GM12872 (cell line): ENCODE measurements around the gene CFAP20DC.

Experiments used
- TF ChIP-seq, protein P1 (sequence below): IDR thresholded peaks from 3 replicates; pipeline ENCODE4 v1.5.1; 2011; ENCODE audit warnings: low read depth, mild to moderate bottlenecking, low read length, moderate library complexity; ENCODE audit not compliant: insufficient read depth

Gene CFAP20DC

DNA sequence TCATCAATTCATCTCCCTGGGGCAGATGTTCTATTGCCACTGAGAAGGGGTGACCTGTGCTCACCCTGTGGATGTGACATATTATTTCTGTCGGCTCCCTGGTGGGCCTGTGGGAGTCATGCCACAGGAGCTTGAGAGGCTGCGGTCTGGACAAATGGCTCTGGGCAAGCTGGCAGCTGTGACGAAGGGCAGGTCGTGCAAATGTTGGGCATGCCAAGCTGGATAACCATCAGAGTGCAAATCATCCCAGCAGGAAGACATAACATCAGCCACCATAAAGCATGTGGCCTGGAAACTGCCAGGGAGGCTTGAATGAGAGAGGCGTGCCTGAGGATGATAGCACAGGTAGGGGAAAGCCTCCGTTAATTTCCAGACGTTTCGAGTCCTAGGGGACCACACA lies 338.0 kb downstream of the CFAP20DC start:
- TF ChIP-seq, protein P1, sequence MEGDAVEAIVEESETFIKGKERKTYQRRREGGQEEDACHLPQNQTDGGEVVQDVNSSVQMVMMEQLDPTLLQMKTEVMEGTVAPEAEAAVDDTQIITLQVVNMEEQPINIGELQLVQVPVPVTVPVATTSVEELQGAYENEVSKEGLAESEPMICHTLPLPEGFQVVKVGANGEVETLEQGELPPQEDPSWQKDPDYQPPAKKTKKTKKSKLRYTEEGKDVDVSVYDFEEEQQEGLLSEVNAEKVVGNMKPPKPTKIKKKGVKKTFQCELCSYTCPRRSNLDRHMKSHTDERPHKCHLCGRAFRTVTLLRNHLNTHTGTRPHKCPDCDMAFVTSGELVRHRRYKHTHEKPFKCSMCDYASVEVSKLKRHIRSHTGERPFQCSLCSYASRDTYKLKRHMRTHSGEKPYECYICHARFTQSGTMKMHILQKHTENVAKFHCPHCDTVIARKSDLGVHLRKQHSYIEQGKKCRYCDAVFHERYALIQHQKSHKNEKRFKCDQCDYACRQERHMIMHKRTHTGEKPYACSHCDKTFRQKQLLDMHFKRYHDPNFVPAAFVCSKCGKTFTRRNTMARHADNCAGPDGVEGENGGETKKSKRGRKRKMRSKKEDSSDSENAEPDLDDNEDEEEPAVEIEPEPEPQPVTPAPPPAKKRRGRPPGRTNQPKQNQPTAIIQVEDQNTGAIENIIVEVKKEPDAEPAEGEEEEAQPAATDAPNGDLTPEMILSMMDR, result no peak

DNA sequence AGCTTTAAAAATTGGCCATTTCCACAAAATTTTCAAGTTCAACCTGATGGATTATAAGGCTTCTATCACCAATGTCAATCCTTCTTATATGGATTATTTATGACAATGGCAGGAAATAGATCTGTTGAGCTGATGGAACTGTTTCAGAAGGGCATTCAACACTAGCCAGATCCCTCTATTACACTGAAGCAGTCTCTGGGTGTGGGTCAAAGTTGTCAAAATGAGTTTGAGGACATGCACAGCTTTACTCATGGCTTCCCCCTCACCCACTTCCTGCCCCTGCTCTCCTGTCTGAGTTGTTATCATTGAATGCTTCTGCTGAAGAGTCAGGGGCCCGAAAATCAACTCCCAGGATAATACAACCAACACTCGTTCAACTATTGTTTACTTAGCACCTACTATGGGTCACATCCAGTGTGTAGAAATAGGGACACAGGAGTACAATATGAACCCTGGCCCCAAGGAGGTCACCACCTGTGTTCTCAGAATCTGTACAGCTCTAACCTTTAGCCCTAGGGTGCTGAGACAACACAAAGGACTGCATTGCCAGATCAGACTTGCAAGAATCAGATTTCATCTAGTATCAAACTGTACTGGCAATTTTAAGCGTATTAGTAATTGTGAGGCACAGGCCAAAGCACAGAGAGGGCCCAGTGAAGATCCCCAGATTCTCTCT lies 341.6 kb downstream of the CFAP20DC start:
- TF ChIP-seq, protein P1, result no peak

DNA sequence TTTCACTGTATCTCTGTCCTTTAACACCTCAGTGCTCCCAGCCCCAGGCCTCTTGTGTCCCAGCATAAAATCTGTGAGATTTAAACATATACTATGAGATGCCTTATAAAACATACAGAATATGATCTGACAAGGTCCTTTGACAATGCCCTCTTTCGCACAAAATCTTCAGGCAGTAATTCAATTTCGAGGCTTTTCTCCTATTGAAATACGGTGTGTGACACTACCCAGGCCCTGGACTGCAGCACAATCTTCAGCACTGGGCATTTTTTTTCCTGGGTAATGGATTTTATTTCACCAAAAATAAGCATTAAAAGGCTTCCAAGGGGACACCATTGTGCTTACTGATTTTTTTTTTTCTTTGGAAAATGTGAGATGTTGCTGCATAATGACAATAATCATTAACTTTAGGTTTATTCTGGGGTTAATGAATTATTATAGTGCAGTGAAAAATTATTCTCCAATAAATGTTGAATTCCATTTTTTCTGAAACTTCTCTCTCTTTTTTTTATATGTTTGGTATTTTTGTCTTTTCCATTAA lies 342.4 kb downstream of the CFAP20DC start:
- TF ChIP-seq, protein P1, result no peak

DNA sequence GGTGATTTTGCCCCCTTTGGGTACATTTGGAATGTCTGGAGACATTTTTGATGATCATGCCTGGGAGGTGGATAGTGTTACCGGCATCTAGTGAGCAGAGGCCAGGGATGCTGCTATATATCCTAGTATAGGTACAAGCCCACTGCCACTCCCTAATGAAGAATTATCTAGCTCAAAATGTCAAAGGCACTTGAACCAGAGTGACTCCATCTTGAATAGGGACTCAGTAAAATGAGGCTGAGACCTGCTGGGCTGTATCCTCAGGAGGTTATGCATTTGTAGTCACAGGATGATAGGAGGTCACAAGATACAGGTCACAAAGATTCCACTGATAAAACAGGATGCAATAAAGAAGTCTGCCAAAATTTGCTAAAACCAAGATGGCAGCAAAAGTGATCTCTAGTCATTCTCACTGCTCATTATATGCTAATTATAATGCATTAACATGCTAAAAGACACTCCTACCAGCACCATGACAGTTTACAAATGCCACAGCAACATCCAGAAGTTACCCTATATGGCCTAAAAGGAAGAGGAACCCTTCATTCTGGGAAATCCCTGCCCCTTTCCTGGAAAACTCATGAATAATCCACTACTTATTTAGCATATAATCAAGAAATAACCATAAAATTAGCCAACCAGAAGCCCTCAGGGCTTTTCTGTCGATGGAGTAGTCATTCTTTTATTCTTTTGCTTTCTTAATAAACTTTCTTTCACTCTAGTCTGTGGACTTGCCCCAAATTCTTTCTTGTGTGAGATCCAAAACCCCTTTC lies 343.2 kb downstream of the CFAP20DC start:
- TF ChIP-seq, protein P1, result no peak

DNA sequence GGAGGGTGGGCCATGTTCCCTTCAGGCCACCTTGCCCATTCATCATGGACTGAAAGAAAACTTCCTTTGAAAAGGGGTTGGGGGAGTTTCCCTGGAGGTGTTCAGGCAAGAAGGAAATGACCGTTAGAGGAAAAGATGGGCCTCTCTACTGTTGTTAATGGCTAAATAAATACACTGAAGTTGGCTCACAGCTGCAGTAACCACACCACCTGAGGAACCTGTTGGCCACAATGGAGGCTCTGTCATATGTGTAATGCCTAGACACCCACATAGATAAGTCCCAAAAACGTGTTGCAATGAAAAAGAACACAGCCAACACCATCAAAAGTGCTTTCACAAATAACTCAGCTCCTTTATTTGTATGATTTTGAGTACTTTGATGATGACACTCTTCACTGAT lies 345.1 kb downstream of the CFAP20DC start:
- TF ChIP-seq, protein P1, result no peak

DNA sequence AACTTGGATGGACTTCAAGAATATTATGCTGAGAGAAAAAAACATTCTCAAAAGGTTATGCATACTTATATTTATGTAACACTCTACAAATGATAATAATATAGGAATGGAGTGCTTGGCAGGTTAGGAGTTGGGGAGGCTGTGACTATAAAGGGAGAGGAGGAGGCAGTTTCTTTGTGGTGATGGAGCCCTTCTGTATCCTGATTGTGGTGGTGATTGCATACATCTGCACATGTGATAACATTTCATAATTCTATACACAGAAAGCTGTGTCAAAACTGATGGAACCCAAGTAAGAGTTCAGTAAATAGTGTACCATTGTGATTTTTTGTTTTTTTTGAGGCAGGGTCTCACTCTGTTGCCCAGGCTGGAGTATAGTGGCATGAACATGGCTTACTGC lies 351.6 kb downstream of the CFAP20DC start:
- TF ChIP-seq, protein P1, result no peak

DNA sequence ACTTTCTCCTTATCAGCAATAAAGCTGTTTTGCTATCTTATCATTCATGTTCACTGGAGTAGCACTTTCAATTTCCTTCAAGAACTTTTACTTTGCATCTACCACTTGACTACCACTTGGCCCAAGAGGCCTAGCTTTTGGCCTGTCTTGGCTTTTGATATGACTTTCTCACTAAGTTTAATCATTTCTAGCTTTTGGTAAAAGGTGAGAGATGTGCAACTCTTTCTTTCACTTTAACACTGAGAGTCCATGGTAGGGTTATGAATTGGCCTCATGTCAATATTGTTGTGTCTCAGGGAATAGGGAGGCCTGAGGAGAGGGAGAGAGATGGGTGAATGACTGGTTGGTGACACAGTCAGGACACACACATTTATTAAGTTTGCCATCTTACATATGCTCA lies 352.3 kb downstream of the CFAP20DC start:
- TF ChIP-seq, protein P1, result no peak
